ENCODE data around the gene FMNL2. TPM values are rescaled to one million over a fixed set of nuclear protein-coding genes. Genes with fewer than 3 reads are reported as not detected.

FMNL2 gene
- polyA plus RNA-seq, 1 donor from 2014 or later = 0.24 TPM

- Mint-ChIP-seq H3K4me3 (no peak overlapping the region), H3K27me3 (peaks cover 5% of the 10 kb centered on the region), H3K27ac (no peak overlapping the region), H3K4me1 (peaks cover 0 to 5% (median 2%) of the 10 kb centered on the region in 3 donors), H3K9me3 (no peaks in the 10 kb centered on the region), H3K36me3 (peaks cover 2% of the 10 kb centered on the region)
These were observed 111.2 kb downstream of the FMNL2 start for GRCh38 chr2:152446213-152446612.

- Mint-ChIP-seq H3K9me3 (no peaks in the 10 kb centered on the region), H3K27me3 (peaks cover 3% of the 10 kb centered on the region), H3K4me3 (peak overlapping the region in 1 of 4 donors; percentile 63), H3K27ac (no peak overlapping the region), H3K36me3 (peaks cover 3% of the 10 kb centered on the region), H3K4me1 (peaks cover 0 to 2% (median 0%) of the 10 kb centered on the region in 3 donors)
These were observed 112.9 kb downstream of the FMNL2 start for GRCh38 chr2:152447897-152448296.

- H3K4me3 Mint-ChIP-seq = no peak overlapping the region
- peaks cover 0 to 2% (median 0%) of the 10 kb centered on the region in 3 donors for H3K4me1 Mint-ChIP-seq
- H3K27me3 Mint-ChIP-seq = no peaks in the 10 kb centered on the region
- H3K9me3 Mint-ChIP-seq = no peaks in the 10 kb centered on the region
- H3K27ac Mint-ChIP-seq = no peak overlapping the region
- H3K36me3 Mint-ChIP-seq = peaks cover 3% of the 10 kb centered on the region
These were observed 113.6 kb downstream of the FMNL2 start for GRCh38 chr2:152448606-152449005.

- Mint-ChIP-seq H3K4me3 (no peak overlapping the region), H3K9me3 (no peaks in the 10 kb centered on the region), H3K27ac (no peak overlapping the region)
These were observed 114.6 kb downstream of the FMNL2 start for GRCh38 chr2:152449578-152449977.

GRCh38 chr2:152450176-152450575, 115.2 kb downstream of the FMNL2 start:
- Mint-ChIP-seq H3K4me3 (no peak overlapping the region), H3K9me3 (no peaks in the 10 kb centered on the region), H3K4me1 (peaks cover 0 to 2% (median 0%) of the 10 kb centered on the region in 3 donors), H3K27ac (no peak overlapping the region), H3K36me3 (peaks cover 3% of the 10 kb centered on the region), H3K27me3 (no peaks in the 10 kb centered on the region)

More at GRCh38 chr2:152449578-152449977, 114.6 kb downstream of the FMNL2 start:
- H3K36me3 Mint-ChIP-seq = peaks cover 3% of the 10 kb centered on the region
- peaks cover 0 to 2% (median 0%) of the 10 kb centered on the region in 3 donors for H3K4me1 Mint-ChIP-seq
- H3K27me3 Mint-ChIP-seq = no peaks in the 10 kb centered on the region

- Mint-ChIP-seq H3K36me3 (peaks cover 6% of the 10 kb centered on the region), H3K27me3 (no peaks in the 10 kb centered on the region), H3K9me3 (no peaks in the 10 kb centered on the region)
These were observed 117.4 kb downstream of the FMNL2 start for GRCh38 chr2:152452256-152452973.

GRCh38 chr2:152453129-152453911, 118.3 kb downstream of the FMNL2 start:
- no peak overlapping the region for H3K4me3 Mint-ChIP-seq
- peaks cover 4% of the 10 kb centered on the region for H3K36me3 Mint-ChIP-seq
- no peaks in the 10 kb centered on the region for H3K4me1 Mint-ChIP-seq
- no peaks in the 10 kb centered on the region for H3K27me3 Mint-ChIP-seq
- no peaks in the 10 kb centered on the region for H3K9me3 Mint-ChIP-seq
- H3K27ac Mint-ChIP-seq = no peak overlapping the region

More at GRCh38 chr2:152452256-152452973, 117.4 kb downstream of the FMNL2 start:
- Mint-ChIP-seq H3K27ac (no peak overlapping the region), H3K4me1 (no peaks in the 10 kb centered on the region), H3K4me3 (no peak overlapping the region)

GRCh38 chr2:152454371-152454770, 119.4 kb downstream of the FMNL2 start:
- Mint-ChIP-seq H3K27ac (no peak overlapping the region), H3K4me1 (no peaks in the 10 kb centered on the region), H3K27me3 (no peaks in the 10 kb centered on the region), H3K36me3 (peaks cover 4% of the 10 kb centered on the region), H3K4me3 (no peak overlapping the region), H3K9me3 (no peaks in the 10 kb centered on the region)

GRCh38 chr2:152454960-152455359, 120.0 kb downstream of the FMNL2 start:
- H3K27ac Mint-ChIP-seq = no peak overlapping the region
- H3K36me3 Mint-ChIP-seq = peaks cover 4% of the 10 kb centered on the region
- no peaks in the 10 kb centered on the region for H3K4me1 Mint-ChIP-seq
- no peaks in the 10 kb centered on the region for H3K27me3 Mint-ChIP-seq
- no peak overlapping the region for H3K4me3 Mint-ChIP-seq
- H3K9me3 Mint-ChIP-seq = no peaks in the 10 kb centered on the region

GRCh38 chr2:152455738-152456137, 120.8 kb downstream of the FMNL2 start:
- Mint-ChIP-seq H3K4me1 (no peaks in the 10 kb centered on the region), H3K9me3 (no peaks in the 10 kb centered on the region), H3K27ac (no peak overlapping the region), H3K27me3 (no peaks in the 10 kb centered on the region), H3K36me3 (peaks cover 4% of the 10 kb centered on the region), H3K4me3 (no peak overlapping the region)

GRCh38 chr2:152456262-152456661, 121.3 kb downstream of the FMNL2 start:
- Mint-ChIP-seq H3K4me1 (no peaks in the 10 kb centered on the region), H3K27me3 (no peaks in the 10 kb centered on the region), H3K9me3 (no peaks in the 10 kb centered on the region), H3K27ac (no peak overlapping the region), H3K36me3 (peaks cover 4% of the 10 kb centered on the region), H3K4me3 (no peak overlapping the region)

- H3K9me3 Mint-ChIP-seq = no peaks in the 10 kb centered on the region
- no peak overlapping the region for H3K4me3 Mint-ChIP-seq
- peak overlapping the region in 1 of 3 donors; percentile 17 for H3K27ac Mint-ChIP-seq
- H3K27me3 Mint-ChIP-seq = no peaks in the 10 kb centered on the region
- peaks cover 2% of the 10 kb centered on the region for H3K36me3 Mint-ChIP-seq
- H3K4me1 Mint-ChIP-seq = peaks cover 0 to 4% (median 0%) of the 10 kb centered on the region in 3 donors
These were observed 123.5 kb downstream of the FMNL2 start for GRCh38 chr2:152458441-152458940.

GRCh38 chr2:152459091-152459490, 124.1 kb downstream of the FMNL2 start:
- no peaks in the 10 kb centered on the region for H3K27me3 Mint-ChIP-seq
- no peak overlapping the region for H3K4me3 Mint-ChIP-seq
- no peaks in the 10 kb centered on the region for H3K9me3 Mint-ChIP-seq
- H3K4me1 Mint-ChIP-seq = peaks cover 0 to 4% (median 0%) of the 10 kb centered on the region in 3 donors
- H3K27ac Mint-ChIP-seq = no peak overlapping the region
- H3K36me3 Mint-ChIP-seq = peaks cover 2% of the 10 kb centered on the region

- H3K36me3 Mint-ChIP-seq = peaks cover 2% of the 10 kb centered on the region
- no peaks in the 10 kb centered on the region for H3K9me3 Mint-ChIP-seq
- peaks cover 0 to 10% (median 6%) of the 10 kb centered on the region in 3 donors for H3K4me1 Mint-ChIP-seq
- H3K27ac Mint-ChIP-seq = no peak overlapping the region
- H3K27me3 Mint-ChIP-seq = no peaks in the 10 kb centered on the region
- H3K4me3 Mint-ChIP-seq = no peak overlapping the region
These were observed 125.6 kb downstream of the FMNL2 start for GRCh38 chr2:152460567-152460966.

GRCh38 chr2:152462120-152462519, 127.1 kb downstream of the FMNL2 start:
- Mint-ChIP-seq H3K4me1 (peaks cover 6 to 23% (median 22%) of the 10 kb centered on the region in 3 donors), H3K9me3 (no peaks in the 10 kb centered on the region), H3K27ac (no peak overlapping the region), H3K36me3 (no peaks in the 10 kb centered on the region), H3K27me3 (no peaks in the 10 kb centered on the region), H3K4me3 (no peak overlapping the region)
